Measurements from ENCODE around the gene UBXN6. TPM values are rescaled to one million over a fixed set of nuclear protein-coding genes. Genes with fewer than 3 reads are reported as not detected.

UBXN6 gene
- total and polyA plus RNA-seq, 2 experiments from 2014 or later = 19.1 to 21.6 TPM

DNA sequence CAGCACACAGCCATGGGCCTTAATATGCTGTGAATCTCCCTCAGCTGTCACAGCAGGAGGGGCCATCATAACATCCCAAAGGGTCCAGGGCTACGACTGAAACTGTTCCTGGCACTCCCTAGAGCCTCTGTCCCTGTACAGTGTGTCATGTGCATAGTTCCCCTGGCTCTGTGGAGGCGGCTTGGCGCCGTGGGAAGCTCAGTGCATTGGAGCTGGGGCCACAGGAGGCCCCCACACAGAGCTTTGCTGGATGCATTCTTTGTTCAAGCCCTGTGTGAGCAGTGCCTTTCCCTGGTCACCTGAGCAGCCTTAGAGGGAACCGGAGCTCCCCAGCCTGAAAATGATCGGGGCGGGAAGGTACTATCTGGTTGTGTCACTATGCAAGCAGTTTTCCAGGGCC, 21.4 kb downstream of the UBXN6 start:
- ATAC-seq (no peak), DNase-seq (ENCODE audit: low spot score) (no peak)
- TF ChIP-seq POLR2AphosphoS5 (IDR thresholded peaks at IDR 0.05; ENCODE audit: low read depth) = no peak
- no peak for TF ChIP-seq ZNF331 (CRISPR knock-in tag; IDR thresholded peaks at IDR 0.05; ENCODE audit: low read depth)
- TF ChIP-seq, protein P1, sequence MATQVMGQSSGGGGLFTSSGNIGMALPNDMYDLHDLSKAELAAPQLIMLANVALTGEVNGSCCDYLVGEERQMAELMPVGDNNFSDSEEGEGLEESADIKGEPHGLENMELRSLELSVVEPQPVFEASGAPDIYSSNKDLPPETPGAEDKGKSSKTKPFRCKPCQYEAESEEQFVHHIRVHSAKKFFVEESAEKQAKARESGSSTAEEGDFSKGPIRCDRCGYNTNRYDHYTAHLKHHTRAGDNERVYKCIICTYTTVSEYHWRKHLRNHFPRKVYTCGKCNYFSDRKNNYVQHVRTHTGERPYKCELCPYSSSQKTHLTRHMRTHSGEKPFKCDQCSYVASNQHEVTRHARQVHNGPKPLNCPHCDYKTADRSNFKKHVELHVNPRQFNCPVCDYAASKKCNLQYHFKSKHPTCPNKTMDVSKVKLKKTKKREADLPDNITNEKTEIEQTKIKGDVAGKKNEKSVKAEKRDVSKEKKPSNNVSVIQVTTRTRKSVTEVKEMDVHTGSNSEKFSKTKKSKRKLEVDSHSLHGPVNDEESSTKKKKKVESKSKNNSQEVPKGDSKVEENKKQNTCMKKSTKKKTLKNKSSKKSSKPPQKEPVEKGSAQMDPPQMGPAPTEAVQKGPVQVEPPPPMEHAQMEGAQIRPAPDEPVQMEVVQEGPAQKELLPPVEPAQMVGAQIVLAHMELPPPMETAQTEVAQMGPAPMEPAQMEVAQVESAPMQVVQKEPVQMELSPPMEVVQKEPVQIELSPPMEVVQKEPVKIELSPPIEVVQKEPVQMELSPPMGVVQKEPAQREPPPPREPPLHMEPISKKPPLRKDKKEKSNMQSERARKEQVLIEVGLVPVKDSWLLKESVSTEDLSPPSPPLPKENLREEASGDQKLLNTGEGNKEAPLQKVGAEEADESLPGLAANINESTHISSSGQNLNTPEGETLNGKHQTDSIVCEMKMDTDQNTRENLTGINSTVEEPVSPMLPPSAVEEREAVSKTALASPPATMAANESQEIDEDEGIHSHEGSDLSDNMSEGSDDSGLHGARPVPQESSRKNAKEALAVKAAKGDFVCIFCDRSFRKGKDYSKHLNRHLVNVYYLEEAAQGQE (IDR thresholded peaks at IDR 0.05; ENCODE audit: unreplicated experiment) = no peak
- no peak for TF ChIP-seq ZNF114 (CRISPR knock-in tag; IDR thresholded peaks at IDR 0.05)
- no peak overlapping the region for H3K4me3 Mint-ChIP-seq
- peaks cover 18% of the 10 kb centered on the region; the same call in 1 of the 2 replicates for H3F3A ChIP-seq (replicated peaks; ENCODE audit: low read depth)
- no peak overlapping the region for H2AFZ ChIP-seq
- no peak overlapping the region for H3K27ac ChIP-seq (ENCODE audit: low read depth)
- H3K9me3 Mint-ChIP-seq = no peaks in the 10 kb centered on the region; the same call in 2 of the 3 replicates
- H3K27me3 Mint-ChIP-seq (ENCODE audit: insufficient read depth, low read depth, poor library complexity) = peaks cover 13% of the 10 kb centered on the region
- peaks cover 41% of the 10 kb centered on the region for H3K79me2 ChIP-seq (replicated peaks; ENCODE audit: insufficient read depth)
- no peaks in the 10 kb centered on the region for H3K4me1 ChIP-seq (ENCODE audit: insufficient read depth)
- H3K4me2 ChIP-seq = no peak overlapping the region
- peaks cover 97% of the 10 kb centered on the region for H3K36me3 Mint-ChIP-seq (ENCODE audit: low read depth)
- no peaks in the 10 kb centered on the region for H3K9me2 ChIP-seq (ENCODE audit: insufficient read depth)
- no peak overlapping the region for H3K4me3 ChIP-seq
- H3K27ac Mint-ChIP-seq = no peak overlapping the region
- H3K36me3 ChIP-seq (ENCODE audit: insufficient read depth) = peaks cover 62% of the 10 kb centered on the region
- peaks cover 42% of the 10 kb centered on the region for H4K20me1 ChIP-seq (replicated peaks; ENCODE audit: insufficient read depth)
- H3K4me1 Mint-ChIP-seq = no peaks in the 10 kb centered on the region; the same call in 2 of the 3 replicates
- no peaks in the 10 kb centered on the region for H3K27me3 ChIP-seq (ENCODE audit: insufficient read depth)

- DNase-seq (ENCODE audit: low spot score) = no peak
- H3K27ac Mint-ChIP-seq = no peak overlapping the region
- Histone ChIP-seq H3K36me3 (ENCODE audit: insufficient read depth) (peaks cover 68% of the 10 kb centered on the region), H3K9me2 (ENCODE audit: insufficient read depth) (no peaks in the 10 kb centered on the region), H3K4me2 (no peak overlapping the region), H3K27me3 (ENCODE audit: insufficient read depth) (no peaks in the 10 kb centered on the region), H3K79me2 (replicated peaks; ENCODE audit: insufficient read depth) (peaks cover 39% of the 10 kb centered on the region), H3K27ac (ENCODE audit: low read depth) (peak overlapping the region; percentile 63; the same call in 1 of the 2 replicates), H3F3A (replicated peaks; ENCODE audit: low read depth) (peaks cover 13% of the 10 kb centered on the region), H4K20me1 (replicated peaks; ENCODE audit: insufficient read depth) (peaks cover 28% of the 10 kb centered on the region), H3K4me3 (no peak overlapping the region), H2AFZ (no peak overlapping the region), H3K4me1 (ENCODE audit: insufficient read depth) (no peaks in the 10 kb centered on the region)
- peaks cover 100% of the 10 kb centered on the region for H3K36me3 Mint-ChIP-seq (ENCODE audit: low read depth)
- no peak overlapping the region for H3K4me3 Mint-ChIP-seq
- ATAC-seq = no peak
- H3K4me1 Mint-ChIP-seq = no peaks in the 10 kb centered on the region; the same call in 2 of the 3 replicates
- peaks cover 13% of the 10 kb centered on the region for H3K27me3 Mint-ChIP-seq (ENCODE audit: insufficient read depth, low read depth, poor library complexity)
- H3K9me3 Mint-ChIP-seq = no peaks in the 10 kb centered on the region; the same call in 2 of the 3 replicates
- TF ChIP-seq CTCF (conservative IDR thresholded peaks at IDR 0.05; ENCODE audit: low read depth in 2 of 2) = no peak
- TF ChIP-seq EZH2phosphoT487 (IDR thresholded peaks at IDR 0.05; ENCODE audit: unreplicated experiment) = no peak
- TF ChIP-seq JUNB (IDR thresholded peaks at IDR 0.05; ENCODE audit: unreplicated experiment) = no peak
- no peak for TF ChIP-seq ZNF114 (CRISPR knock-in tag; IDR thresholded peaks at IDR 0.05)
- no peak for TF ChIP-seq POLR2AphosphoS5 (IDR thresholded peaks at IDR 0.05; ENCODE audit: low read depth)
- TF ChIP-seq STAT1 (IDR thresholded peaks at IDR 0.05; ENCODE audit: unreplicated experiment) = no peak
- TF ChIP-seq, protein P2, sequence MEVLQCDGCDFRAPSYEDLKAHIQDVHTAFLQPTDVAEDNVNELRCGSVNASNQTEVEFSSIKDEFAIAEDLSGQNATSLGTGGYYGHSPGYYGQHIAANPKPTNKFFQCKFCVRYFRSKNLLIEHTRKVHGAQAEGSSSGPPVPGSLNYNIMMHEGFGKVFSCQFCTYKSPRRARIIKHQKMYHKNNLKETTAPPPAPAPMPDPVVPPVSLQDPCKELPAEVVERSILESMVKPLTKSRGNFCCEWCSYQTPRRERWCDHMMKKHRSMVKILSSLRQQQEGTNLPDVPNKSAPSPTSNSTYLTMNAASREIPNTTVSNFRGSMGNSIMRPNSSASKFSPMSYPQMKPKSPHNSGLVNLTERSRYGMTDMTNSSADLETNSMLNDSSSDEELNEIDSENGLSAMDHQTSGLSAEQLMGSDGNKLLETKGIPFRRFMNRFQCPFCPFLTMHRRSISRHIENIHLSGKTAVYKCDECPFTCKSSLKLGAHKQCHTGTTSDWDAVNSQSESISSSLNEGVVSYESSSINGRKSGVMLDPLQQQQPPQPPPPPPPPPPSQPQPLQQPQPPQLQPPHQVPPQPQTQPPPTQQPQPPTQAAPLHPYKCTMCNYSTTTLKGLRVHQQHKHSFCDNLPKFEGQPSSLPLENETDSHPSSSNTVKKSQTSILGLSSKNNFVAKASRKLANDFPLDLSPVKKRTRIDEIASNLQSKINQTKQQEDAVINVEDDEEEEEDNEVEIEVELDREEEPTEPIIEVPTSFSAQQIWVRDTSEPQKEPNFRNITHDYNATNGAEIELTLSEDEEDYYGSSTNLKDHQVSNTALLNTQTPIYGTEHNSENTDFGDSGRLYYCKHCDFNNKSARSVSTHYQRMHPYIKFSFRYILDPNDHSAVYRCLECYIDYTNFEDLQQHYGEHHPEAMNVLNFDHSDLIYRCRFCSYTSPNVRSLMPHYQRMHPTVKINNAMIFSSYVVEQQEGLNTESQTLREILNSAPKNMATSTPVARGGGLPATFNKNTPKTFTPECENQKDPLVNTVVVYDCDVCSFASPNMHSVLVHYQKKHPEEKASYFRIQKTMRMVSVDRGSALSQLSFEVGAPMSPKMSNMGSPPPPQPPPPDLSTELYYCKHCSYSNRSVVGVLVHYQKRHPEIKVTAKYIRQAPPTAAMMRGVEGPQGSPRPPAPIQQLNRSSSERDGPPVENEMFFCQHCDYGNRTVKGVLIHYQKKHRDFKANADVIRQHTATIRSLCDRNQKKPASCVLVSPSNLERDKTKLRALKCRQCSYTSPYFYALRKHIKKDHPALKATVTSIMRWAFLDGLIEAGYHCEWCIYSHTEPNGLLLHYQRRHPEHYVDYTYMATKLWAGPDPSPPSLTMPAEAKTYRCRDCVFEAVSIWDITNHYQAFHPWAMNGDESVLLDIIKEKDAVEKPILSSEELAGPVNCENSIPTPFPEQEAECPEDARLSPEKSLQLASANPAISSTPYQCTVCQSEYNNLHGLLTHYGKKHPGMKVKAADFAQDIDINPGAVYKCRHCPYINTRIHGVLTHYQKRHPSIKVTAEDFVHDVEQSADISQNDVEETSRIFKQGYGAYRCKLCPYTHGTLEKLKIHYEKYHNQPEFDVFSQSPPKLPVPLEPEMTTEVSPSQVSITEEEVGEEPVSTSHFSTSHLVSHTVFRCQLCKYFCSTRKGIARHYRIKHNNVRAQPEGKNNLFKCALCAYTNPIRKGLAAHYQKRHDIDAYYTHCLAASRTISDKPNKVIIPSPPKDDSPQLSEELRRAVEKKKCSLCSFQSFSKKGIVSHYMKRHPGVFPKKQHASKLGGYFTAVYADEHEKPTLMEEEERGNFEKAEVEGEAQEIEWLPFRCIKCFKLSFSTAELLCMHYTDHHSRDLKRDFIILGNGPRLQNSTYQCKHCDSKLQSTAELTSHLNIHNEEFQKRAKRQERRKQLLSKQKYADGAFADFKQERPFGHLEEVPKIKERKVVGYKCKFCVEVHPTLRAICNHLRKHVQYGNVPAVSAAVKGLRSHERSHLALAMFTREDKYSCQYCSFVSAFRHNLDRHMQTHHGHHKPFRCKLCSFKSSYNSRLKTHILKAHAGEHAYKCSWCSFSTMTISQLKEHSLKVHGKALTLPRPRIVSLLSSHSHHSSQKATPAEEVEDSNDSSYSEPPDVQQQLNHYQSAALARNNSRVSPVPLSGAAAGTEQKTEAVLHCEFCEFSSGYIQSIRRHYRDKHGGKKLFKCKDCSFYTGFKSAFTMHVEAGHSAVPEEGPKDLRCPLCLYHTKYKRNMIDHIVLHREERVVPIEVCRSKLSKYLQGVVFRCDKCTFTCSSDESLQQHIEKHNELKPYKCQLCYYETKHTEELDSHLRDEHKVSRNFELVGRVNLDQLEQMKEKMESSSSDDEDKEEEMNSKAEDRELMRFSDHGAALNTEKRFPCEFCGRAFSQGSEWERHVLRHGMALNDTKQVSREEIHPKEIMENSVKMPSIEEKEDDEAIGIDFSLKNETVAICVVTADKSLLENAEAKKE (CRISPR knock-in tag; IDR thresholded peaks at IDR 0.05) = no peak
- no peak for TF ChIP-seq NANOG (IDR thresholded peaks at IDR 0.05; ENCODE audit: borderline replicate concordance)
- TF ChIP-seq EZH2 (IDR thresholded peaks at IDR 0.05; ENCODE audit: low read depth, unreplicated experiment) = no peak
These were observed 23.2 kb downstream of the UBXN6 start for GRCh38 chr19:4434391-4434790.
